SK-N-MC (cell line): Measurements from ENCODE around the gene LIAS.

Experiments
- EZH2 ChIP-seq: fragments of 200-600 bp; sonication (generic); IDR thresholded peaks from one replicate; pipeline ENCODE4 v1.6.1; 2017; ENCODE audit warnings: antibody characterized with exemption
- FOXP2 ChIP-seq: optimal IDR thresholded peaks from 2 replicates; pipeline ENCODE3; 2011; ENCODE audit warnings: mild to moderate bottlenecking, moderate library complexity; ENCODE audit not compliant: insufficient read depth; ENCODE audit errors: extremely low read length, control extremely low read depth
- POLR2AphosphoS5 ChIP-seq: IDR thresholded peaks from 2 replicates; pipeline ENCODE4 v1.6.1; 2012; ENCODE audit warnings: mild to moderate bottlenecking, low read depth, low read length, borderline replicate concordance

GRCh38 chr4:39433878-39434492 is 24.9 kb upstream of the LIAS start:
- TF ChIP-seq EZH2 (no peak), POLR2AphosphoS5 (no peak), FOXP2 (no peak)
